HepG2 (cell line): ENCODE results near the gene STMN3. TPM values are rescaled to one million over a fixed set of nuclear protein-coding genes. Genes with fewer than 3 reads are reported as not detected.

Source experiments
- ATAC-seq: fragments of 200-7000 bp; cut with Tn5 transposase; 3 replicates; pipeline ENCODE4 v1.9.1; 2020; ENCODE audit warnings: mild to moderate bottlenecking, moderate library complexity
- BruUV-seq: library from RNA; stranded (reverse); fragments of 400-500 nt; replicated peaks from 2 replicates; lab custom pipeline; 2021; lab: Mats Ljungman, UMichigan
- CTCF ChIA-PET: fragments of 300-600 bp; formaldehyde crosslinking; extraction: SDS; loops from one replicate; lab custom pipeline; 2021; ENCODE audit warnings: low total read pairs, inconsistent platforms, low intra/inter-chr PET ratio; lab: Yijun Ruan, JAX
- POLR2A ChIA-PET: fragments of 350-600 bp; sonication (Branson Sonifier 250); formaldehyde crosslinking; loops from one replicate; lab custom pipeline; 2020; ENCODE audit warnings: antibody characterized with exemption, inconsistent platforms; lab: Yijun Ruan, JAX
- DNase-seq: peaks from one replicate; pipeline ENCODE4 v3.0.0-alpha.2; 2015; ENCODE audit warnings: low spot score
- FAIRE-seq: peaks from 3 replicates; lab custom pipeline; 2011; peaks lifted over from hg19 to GRCh38; lab: Jason Lieb, UNC
- H2AFZ ChIP-seq: one replicate; pipeline ENCODE4 v1.6.1; 2011; ENCODE audit warnings: low read length, inconsistent platforms
- H3K27ac ChIP-seq: fragments of 300-600 bp; 3 replicates; pipeline ENCODE4 v1.8.0; 2011; ENCODE audit warnings: mixed run types, mild to moderate bottlenecking, mixed read lengths, low read length, inconsistent platforms; ENCODE audit not compliant: insufficient read depth; ENCODE audit errors: extremely low read length
- H3K27me3 ChIP-seq, 2 experiments: fragments of 200-600 bp in 1 of 2; 2 replicates in 1 of 2; 3 replicates in 1 of 2; pipeline versions ENCODE4 v1.6.0 to v1.8.0; 2011; ENCODE audit warnings: low read length in 2 of 2, mild to moderate bottlenecking in 2 of 2, moderate library complexity in 2 of 2, inconsistent platforms in 1 of 2; ENCODE audit not compliant: insufficient read depth in 2 of 2, control insufficient read depth in 1 of 2
- H3K36me3 ChIP-seq, 2 experiments: fragments of 200-600 bp in 1 of 2; replicated peaks in 1 of 2; 2 replicates in 1 of 2; 3 replicates in 1 of 2; pipeline versions ENCODE4 v1.5.1 to v1.8.0; 2011; ENCODE audit warnings: low read length in 2 of 2, inconsistent platforms in 1 of 2; ENCODE audit not compliant: insufficient read depth in 2 of 2, control insufficient read depth in 1 of 2
- H3K4me1 ChIP-seq: 2 replicates; pipeline ENCODE4 v1.5.1; 2012; ENCODE audit warnings: low read length, inconsistent platforms; ENCODE audit not compliant: insufficient read depth
- H3K4me2 ChIP-seq: 2 replicates; pipeline ENCODE4 v1.6.0; 2011; ENCODE audit warnings: low read depth, low read length, inconsistent platforms
- H3K4me3 ChIP-seq, 3 experiments: fragments of 200-600 bp in 1 of 3; sonication (generic), shearing (Covaris generic) in 1 of 3; replicated peaks in 1 of 3; 2 replicates each; pipeline ENCODE4 v1.5.1; 2011 to 2016; ENCODE audit warnings: low read length in 3 of 3, inconsistent platforms in 2 of 3, low read depth in 2 of 3, mild to moderate bottlenecking in 2 of 3, control low read depth in 1 of 3, mixed read lengths in 1 of 3; ENCODE audit not compliant: insufficient read depth in 1 of 3
- H3K79me2 ChIP-seq: one replicate; pipeline ENCODE4 v1.6.1; 2011; ENCODE audit warnings: low read length, inconsistent platforms; ENCODE audit not compliant: insufficient read depth
- H3K9ac ChIP-seq: 2 replicates; pipeline ENCODE4 v1.6.0; 2011; ENCODE audit warnings: mild to moderate bottlenecking, low read depth, low read length, inconsistent platforms; ENCODE audit not compliant: insufficient read depth
- H3K9me3 ChIP-seq: 2 replicates; pipeline ENCODE4 v1.5.1; 2012; ENCODE audit warnings: mild to moderate bottlenecking, low read length
- H4K20me1 ChIP-seq: 2 replicates; pipeline ENCODE4 v1.6.0; 2011; ENCODE audit warnings: inconsistent platforms, mild to moderate bottlenecking, low read length, moderate library complexity; ENCODE audit not compliant: insufficient read depth
- BCL3 ChIP-seq: sonication (generic); formaldehyde crosslinking; IDR thresholded peaks from 2 replicates; pipeline ENCODE4 v1.5.1; 2020; ENCODE audit warnings: mild to moderate bottlenecking, missing genetic modification reagents, moderate library complexity
- CAMTA2 ChIP-seq: sonication (generic); formaldehyde crosslinking; IDR thresholded peaks from 2 replicates; pipeline ENCODE4 v1.4.0; 2020; ENCODE audit warnings: mild to moderate bottlenecking, missing genetic modification reagents, borderline replicate concordance
- HNF4A ChIP-seq: sonication (generic); formaldehyde crosslinking; IDR thresholded peaks from 2 replicates; pipeline ENCODE4 v1.4.0; 2020; ENCODE audit warnings: missing genetic modification reagents
- KLF12 ChIP-seq: sonication (generic); formaldehyde crosslinking; IDR thresholded peaks from 2 replicates; pipeline ENCODE4 v1.4.0; 2020; ENCODE audit warnings: missing genetic modification reagents, borderline replicate concordance
- MAF1 ChIP-seq: sonication (generic); formaldehyde crosslinking; IDR thresholded peaks from 2 replicates; pipeline ENCODE4 v1.5.0; 2020; ENCODE audit warnings: missing genetic modification reagents, borderline replicate concordance
- MAFG ChIP-seq: sonication (generic); formaldehyde crosslinking; IDR thresholded peaks from 2 replicates; pipeline ENCODE4 v1.5.1; 2020; ENCODE audit warnings: mild to moderate bottlenecking, missing genetic modification reagents
- POLR2AphosphoS5 ChIP-seq: IDR thresholded peaks from 2 replicates; pipeline ENCODE4 v1.6.1; 2012; ENCODE audit warnings: low read depth, low read length
- POLR2G ChIP-seq: fragments of 200-400 bp; formaldehyde crosslinking; IDR thresholded peaks from 2 replicates; pipeline ENCODE4 v1.6.1; 2018; ENCODE audit warnings: mild to moderate bottlenecking, low read depth, low read length, moderate library complexity
- SIN3B ChIP-seq: fragments of 150-350 bp; IDR thresholded peaks from 2 replicates; pipeline ENCODE4 v1.6.1; 2014; ENCODE audit warnings: low read length
- SRF ChIP-seq: IDR thresholded peaks from 2 replicates; pipeline ENCODE4 v1.6.1; 2011; ENCODE audit warnings: mild to moderate bottlenecking, low read depth, low read length, moderate library complexity
- SRSF1 ChIP-seq: fragments of 200-400 bp; formaldehyde crosslinking; optimal IDR thresholded peaks from 2 replicates; pipeline ENCODE3; 2017; ENCODE audit warnings: mild to moderate bottlenecking, low read depth, low read length, moderate library complexity
- TEAD2 ChIP-seq: sonication (generic); formaldehyde crosslinking; IDR thresholded peaks from 2 replicates; pipeline ENCODE4 v1.9.0; 2021; ENCODE audit warnings: missing genetic modification reagents
- ZFP37 ChIP-seq: sonication (generic); formaldehyde crosslinking; IDR thresholded peaks from 2 replicates; pipeline ENCODE4 v1.4.0; 2020; ENCODE audit warnings: missing genetic modification reagents, borderline replicate concordance
- ZNF317 ChIP-seq: sonication (generic); formaldehyde crosslinking; IDR thresholded peaks from 2 replicates; pipeline ENCODE4 v1.5.0; 2020; ENCODE audit warnings: mild to moderate bottlenecking, missing genetic modification reagents
- ZNF567 ChIP-seq: sonication (generic); formaldehyde crosslinking; IDR thresholded peaks from 2 replicates; pipeline ENCODE4 v1.8.1; 2023; ENCODE audit warnings: mild to moderate bottlenecking, missing genetic modification reagents, borderline replicate concordance
- ZNF572 ChIP-seq: sonication (generic); formaldehyde crosslinking; IDR thresholded peaks from 2 replicates; pipeline ENCODE4 v1.5.1; 2020; ENCODE audit warnings: mild to moderate bottlenecking, missing genetic modification reagents
- ZNF598 ChIP-seq: sonication (generic); formaldehyde crosslinking; IDR thresholded peaks from 2 replicates; pipeline ENCODE4 v1.5.1; 2020; ENCODE audit warnings: mild to moderate bottlenecking, missing genetic modification reagents, borderline replicate concordance
- ZNF83 ChIP-seq: sonication (generic); formaldehyde crosslinking; IDR thresholded peaks from 2 replicates; pipeline ENCODE4 v1.4.0; 2020; ENCODE audit warnings: missing genetic modification reagents, mild to moderate bottlenecking, borderline replicate concordance
- ZNF841 ChIP-seq: sonication (generic); formaldehyde crosslinking; IDR thresholded peaks from 2 replicates; pipeline ENCODE4 v1.8.1; 2023; ENCODE audit warnings: missing genetic modification reagents, borderline replicate concordance
- WGBS: methylation state at CpG from one replicate; pipeline ENCODE4 v1.1.6; 2017; ENCODE audit warnings: low lambda C conversion rate; 5-methylcytosine and 5-hydroxymethylcytosine counted together
- in situ Hi-C: cut with HindIII; loops from 2 replicates; pipeline ENCODE4 v1.10.0; 2017; ENCODE audit warnings: low pct_unique_long_range_greater_than_20kb; ENCODE audit not compliant: extremely low pct_ligation_motif_present
- intact Hi-C: fragments of 100-400 bp; cut with micrococcal nuclease; formaldehyde crosslinking; loops from one replicate; pipeline ENCODE4 v1.10.0; 2022; ENCODE audit not compliant: unreplicated experiment
- polyA plus RNA-seq, 8 experiments: library from polyadenylated mRNA; depleted of rRNA in 3 of 8; stranded (reverse) in 7 of 8; unstranded in 1 of 8; fragments of >200 nt; fragmentation: Illumina TruSeq in 4 of 8; extraction: Trizol in 4 of 8; gene quantifications; 2 replicates each; pipeline versions ENCODE4 v1.2.1 to v1.2.3, GENCODE V29; 2011 to 2016; ENCODE audit warnings: low read depth in 4 of 8, missing spikeins in 1 of 8, mixed read lengths in 1 of 8; ENCODE audit not compliant: insufficient read depth in 1 of 8
- total RNA-seq, 5 experiments: library from RNA; depleted of rRNA; stranded (reverse); fragments of >200 nt; fragmentation: Illumina TruSeq; extraction: Trizol; gene quantifications; 2 replicates each; pipeline ENCODE4 v1.2.3, GENCODE V29; 2016; ENCODE audit warnings: low read depth in 1 of 5
- TF ChIP-seq, protein P1 (sequence below): IDR thresholded peaks from 2 replicates; pipeline ENCODE4 v1.6.1; 2012; ENCODE audit warnings: low read depth, low read length, improper control_type of control experiment

The STMN3 gene
- total and polyA plus RNA-seq, 2 of the 13 experiments (the other 11 are each of a cell fraction or from before 2014, with no cell fraction given), result 21.0 to 48.3 TPM

- 93% methylated on average over 13 of the region's 25 CpGs for WGBS
- FAIRE-seq (no peak), ATAC-seq (peak; percentile 0), DNase-seq (no peak)
- in situ Hi-C loops (no loop called here), intact Hi-C loops (no loop called here)
- ChIA-PET POLR2A (interaction anchor here (0.7 to 1.7 kb wide), 2 partner anchors 12 to 13 kb away, joined by 3 to 9 read pairs; partner anchors contain the start of genes ARFRP1 and ZGPAT), CTCF (no interaction called here)
- Histone ChIP-seq H3K4me1 (peaks cover 21% of the 10 kb centered on the region), H3K9ac (no peak overlapping the region), H3K4me3 (no peak overlapping the region), H3K4me2 (no peak overlapping the region), H3K9me3 (no peaks in the 10 kb centered on the region), H3K27me3 (no peaks in the 10 kb centered on the region), H3K79me2 (no peaks in the 10 kb centered on the region), H3K36me3 (peaks cover 4% of the 10 kb centered on the region in 2 experiments; a peak in 4 of 5 replicates), H4K20me1 (peaks cover 4% of the 10 kb centered on the region; the same call in 1 of the 2 replicates), H2AFZ (no peak overlapping the region), H3K27ac (no peak overlapping the region)
- BruUV-seq, result no TSS peak
- TF ChIP-seq HNF4A (CRISPR knock-in tag) (no peak), MAF1 (0 out of 2 replicates have a peak, but pooled peaks have one; percentile 39), POLR2G (peak; percentile 14; the same call in 1 of the 2 replicates), ZNF598 (CRISPR knock-in tag) (no peak), ZNF317 (CRISPR knock-in tag) (no peak), SRF (no peak), SRSF1 (peak; percentile 7), SIN3B (no peak), ZNF83 (CRISPR knock-in tag) (no peak), ZNF841 (CRISPR knock-in tag) (no peak), ZNF572 (CRISPR knock-in tag) (0 out of 2 replicates have a peak, but pooled peaks have one; percentile 73), KLF12 (0 out of 2 replicates have a peak, but pooled peaks have one; percentile 22), ZFP37 (CRISPR knock-in tag) (no peak), POLR2AphosphoS5 (no peak), BCL3 (no peak), MAFG (CRISPR knock-in tag) (no peak), CAMTA2 (CRISPR knock-in tag) (no peak), ZNF567 (CRISPR knock-in tag) (0 out of 2 replicates have a peak, but pooled peaks have one; percentile 49), TEAD2 (CRISPR knock-in tag) (0 out of 2 replicates have a peak, but pooled peaks have one; percentile 23)
- TF ChIP-seq, protein P1, sequence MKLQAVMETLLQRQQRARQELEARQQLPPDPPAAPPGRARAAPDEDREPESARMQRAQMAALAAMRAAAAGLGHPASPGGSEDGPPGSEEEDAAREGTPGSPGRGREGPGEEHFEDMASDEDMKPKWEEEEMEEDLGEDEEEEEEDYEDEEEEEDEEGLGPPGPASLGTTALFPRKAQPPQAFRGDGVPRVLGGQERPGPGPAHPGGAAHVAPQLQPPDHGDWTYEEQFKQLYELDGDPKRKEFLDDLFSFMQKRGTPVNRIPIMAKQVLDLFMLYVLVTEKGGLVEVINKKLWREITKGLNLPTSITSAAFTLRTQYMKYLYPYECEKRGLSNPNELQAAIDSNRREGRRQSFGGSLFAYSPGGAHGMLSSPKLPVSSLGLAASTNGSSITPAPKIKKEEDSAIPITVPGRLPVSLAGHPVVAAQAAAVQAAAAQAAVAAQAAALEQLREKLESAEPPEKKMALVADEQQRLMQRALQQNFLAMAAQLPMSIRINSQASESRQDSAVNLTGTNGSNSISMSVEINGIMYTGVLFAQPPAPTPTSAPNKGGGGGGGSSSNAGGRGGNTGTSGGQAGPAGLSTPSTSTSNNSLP, result no peak
Observed at GRCh38 chr20:63695424-63696305, 42.4 kb upstream of the STMN3 start.
